K562 (cell line): ENCODE results near the gene ABCC5. TPM values are rescaled to one million over a fixed set of nuclear protein-coding genes. Genes with fewer than 3 reads are reported as not detected.

Source experiments
- CBFA2T3 ChIP-seq: fragments of 450-650 bp; IDR thresholded peaks from 2 replicates; pipeline ENCODE4 v1.6.1; 2017
- CBX1 ChIP-seq: sonication (generic); IDR thresholded peaks from 2 replicates; pipeline ENCODE4 v1.6.1; 2016; ENCODE audit warnings: antibody characterized with exemption, low read depth, mild to moderate bottlenecking
- CTCF ChIP-seq, 3 experiments: IDR thresholded peaks in 2 of 3; conservative IDR thresholded peaks in 1 of 3; 2 replicates each; pipeline ENCODE4 v1.5.1; 2011 to 2012; ENCODE audit warnings: low read length in 3 of 3, mild to moderate bottlenecking in 3 of 3, control low read depth in 2 of 3, improper control_type of control experiment in 1 of 3, inconsistent platforms in 1 of 3, low read depth in 1 of 3, mixed read lengths in 1 of 3, moderate library complexity in 1 of 3; ENCODE audit not compliant: insufficient read depth in 2 of 3
- ELK1 ChIP-seq: sonication (generic); formaldehyde crosslinking; IDR thresholded peaks from 2 replicates; pipeline ENCODE4 v1.8.1; 2022; ENCODE audit warnings: missing genetic modification reagents
- GATA2 ChIP-seq: sonication (generic); formaldehyde crosslinking; IDR thresholded peaks from 2 replicates; pipeline ENCODE4 v1.4.0; 2020; ENCODE audit warnings: mild to moderate bottlenecking, missing genetic modification reagents
- GMEB1 ChIP-seq: fragments of 250-450 bp; sonication (Bioruptor Pico); IDR thresholded peaks from 2 replicates; pipeline ENCODE4 v1.4.0; 2020; ENCODE audit warnings: mild to moderate bottlenecking
- HNRNPLL ChIP-seq: fragments of 200-400 bp; formaldehyde crosslinking; IDR thresholded peaks from 2 replicates; pipeline ENCODE4 v1.6.1; 2017; ENCODE audit warnings: low read length, low read depth, mild to moderate bottlenecking; ENCODE audit not compliant: poor library complexity, severe bottlenecking
- MIER1 ChIP-seq: fragments of 450-650 bp; IDR thresholded peaks from 2 replicates; pipeline ENCODE4 v1.6.1; 2016; ENCODE audit warnings: antibody characterized with exemption, mild to moderate bottlenecking, low read depth
- PURB ChIP-seq: sonication (generic); formaldehyde crosslinking; IDR thresholded peaks from 2 replicates; pipeline ENCODE4 v1.9.0; 2021; ENCODE audit warnings: low read depth, mild to moderate bottlenecking, missing genetic modification reagents
- RAD21 ChIP-seq, 2 experiments: fragments of 250-450 bp in 1 of 2; fragments of 450-650 bp in 1 of 2; sonication (Bioruptor Pico) in 1 of 2; formaldehyde crosslinking in 1 of 2; IDR thresholded peaks in 1 of 2; conservative IDR thresholded peaks in 1 of 2; 2 replicates each; pipeline versions ENCODE4 v1.4.0 to v1.8.0; 2020 to 2022; ENCODE audit warnings: mild to moderate bottlenecking in 2 of 2, moderate library complexity in 1 of 2
- RFX1 ChIP-seq: fragments of 450-650 bp; IDR thresholded peaks from 2 replicates; pipeline ENCODE4 v1.6.1; 2016; ENCODE audit warnings: mild to moderate bottlenecking, moderate library complexity
- SFPQ ChIP-seq: fragments of 200-400 bp; formaldehyde crosslinking; IDR thresholded peaks from 2 replicates; pipeline ENCODE4 v1.6.1; 2017; ENCODE audit warnings: mild to moderate bottlenecking, low read depth, low read length, moderate library complexity
- TCF7L2 ChIP-seq: fragments of 150-350 bp; IDR thresholded peaks from 2 replicates; pipeline ENCODE4 v1.6.1; 2016; ENCODE audit warnings: low read depth, mild to moderate bottlenecking, low read length, moderate library complexity
- TFE3 ChIP-seq: fragments of 450-650 bp; formaldehyde crosslinking; IDR thresholded peaks from 2 replicates; pipeline ENCODE4 v1.4.0; 2020; ENCODE audit warnings: mild to moderate bottlenecking, mixed read lengths
- XRCC4 ChIP-seq: IDR thresholded peaks from one replicate; pipeline ENCODE4 v1.6.1; 2011; ENCODE audit not compliant: insufficient read depth, insufficient read length; ENCODE audit errors: extremely low read depth
- ZNF24 ChIP-seq: fragments of 450-650 bp; IDR thresholded peaks from 2 replicates; pipeline ENCODE4 v1.6.1; 2016
- ZNF431 ChIP-seq: sonication (generic); formaldehyde crosslinking; IDR thresholded peaks from 2 replicates; pipeline ENCODE4 v1.8.0; 2022; ENCODE audit warnings: mild to moderate bottlenecking, missing genetic modification reagents
- ZNF444 ChIP-seq: fragments of 250-450 bp; sonication (Bioruptor Pico); IDR thresholded peaks from 2 replicates; pipeline ENCODE4 v1.4.0; 2020; ENCODE audit warnings: mild to moderate bottlenecking, moderate library complexity
- ZNF780A ChIP-seq: fragments of 250-450 bp; sonication (Bioruptor Pico); IDR thresholded peaks from 2 replicates; pipeline ENCODE4 v1.5.0; 2021; ENCODE audit warnings: mild to moderate bottlenecking
- polyA plus RNA-seq, 8 experiments: library from polyadenylated mRNA; depleted of rRNA in 4 of 8; stranded (reverse) in 5 of 8; unstranded in 3 of 8; fragments of >200 nt; fragmentation: Nextera tagmentation in 2 of 8; fragmentation: Illumina TruSeq in 1 of 8; extraction: Ambion mirVana in 2 of 8; extraction: Trizol in 1 of 8; gene quantifications; 2 replicates each; pipeline versions ENCODE4 v1.2.1 to v1.2.3, GENCODE V29; 2011 to 2014; ENCODE audit warnings: inconsistent platforms in 1 of 8, missing spikeins in 1 of 8
- total RNA-seq, 7 experiments: library from RNA; depleted of rRNA in 6 of 7; stranded (reverse); fragments of >200 nt in 6 of 7; fragmentation: Illumina TruSeq in 2 of 7; extraction: Trizol in 2 of 7; gene quantifications; 2 replicates each; pipeline versions ENCODE4 v1.2.1 to v1.2.3, GENCODE V29; 2011 to 2021; ENCODE audit warnings: low replicate concordance in 1 of 7

The ABCC5 gene
- total and polyA plus RNA-seq, 9 of the 15 experiments (the other 6 are each of a cell fraction or from before 2014, with no cell fraction given): 22.0 to 53.0 (median 41.9) TPM

GRCh38 chr3:183988216-183988790, 29.4 kb downstream of the ABCC5 start (continued):
- TF ChIP-seq TFE3 (CRISPR knock-in tag): peak; percentile 13; the same call in 1 of the 2 replicates
- TF ChIP-seq HNRNPLL: no peak
- no peak for TF ChIP-seq CBX1
- no peak for TF ChIP-seq ZNF431 (CRISPR knock-in tag)
- TF ChIP-seq MIER1: no peak
- TF ChIP-seq CBFA2T3: peak; percentile 88
- TF ChIP-seq ZNF780A: no peak
- no peak for TF ChIP-seq PURB
- no peak for TF ChIP-seq XRCC4
- peak; percentile 28 to 42 for TF ChIP-seq RAD21 (CRISPR knock-in tag; conservative IDR thresholded peaks at IDR 0.05 in 1 of 2, IDR thresholded peaks at IDR 0.05 in 1 of 2)
- peak in 2 of 3 experiments; percentile 11 to 21; a peak in 1 of 6 replicates for TF ChIP-seq CTCF (IDR thresholded peaks at IDR 0.05 in 2 of 3, conservative IDR thresholded peaks at IDR 0.05 in 1 of 3; ENCODE audit: insufficient read depth in 2 of 3, low read depth in 1 of 3, low read length in 3 of 3)
- no peak for TF ChIP-seq GMEB1
- TF ChIP-seq ZNF444: no peak
- TF ChIP-seq ZNF24: no peak
- TF ChIP-seq ELK1: no peak
- peak; percentile 85 for TF ChIP-seq GATA2 (CRISPR knock-in tag)
- no peak for TF ChIP-seq TCF7L2
- TF ChIP-seq RFX1: no peak
- TF ChIP-seq SFPQ: no peak
